Psoas muscle (tissue), 8 donors: ENCODE measurements around the gene EEF1A2. TPM values are rescaled to one million over a fixed set of nuclear protein-coding genes. Genes with fewer than 3 reads are reported as not detected.

Experiments used
- ATAC-seq, 4 donors: fragments of 200-7000 bp; cut with Tn5 transposase; one replicate each; pipeline ENCODE4 v1.9.1; 2020; ENCODE audit warnings: moderate library complexity in 3 of 4, mild to moderate bottlenecking in 2 of 4
- DNase-seq, 2 donors: peaks; one replicate each; pipeline ENCODE4 v3.0.0-alpha.2; 2020
- H3K27ac ChIP-seq: fragments of 200-600 bp; one replicate; pipeline ENCODE4 v1.8.0; 2022
- H3K27me3 ChIP-seq, 3 donors: fragments of 200-600 bp in 1 of 3; one replicate each; pipeline versions ENCODE4 v1.6.1 to v1.8.0; 2013 to 2022; ENCODE audit warnings: low read length in 2 of 3, mild to moderate bottlenecking in 2 of 3, moderate library complexity in 1 of 3; ENCODE audit not compliant: insufficient read depth in 3 of 3
- H3K36me3 ChIP-seq, 2 donors: fragments of 200-600 bp in 1 of 2; one replicate each; pipeline versions ENCODE4 v1.6.1 to v1.8.0; 2013 to 2022; ENCODE audit warnings: low read depth in 1 of 2, mild to moderate bottlenecking in 1 of 2, moderate library complexity in 1 of 2; ENCODE audit not compliant: insufficient read depth in 1 of 2
- H3K4me1 ChIP-seq: fragments of 200-600 bp; one replicate; pipeline ENCODE4 v1.8.0; 2022
- H3K4me3 ChIP-seq: fragments of 200-600 bp; one replicate; pipeline ENCODE4 v1.8.0; 2022; ENCODE audit warnings: mild to moderate bottlenecking
- H3K9me3 ChIP-seq: fragments of 200-600 bp; one replicate; pipeline ENCODE4 v1.8.0; 2022
- WGBS, 3 donors: extraction: QIAGEN DNeasy Blood & Tissue Kit; methylation state at CpG; one replicate each; pipeline versions ENCODE4 v1.1.6 to v1.1.7; 2013; 5-methylcytosine and 5-hydroxymethylcytosine counted together
- intact Hi-C, 2 donors: fragments of 100-400 bp; cut with DNase I; formaldehyde crosslinking; loops; one replicate each; pipeline versions ENCODE4 v1.11.0 to v1.14.2; 2022
- polyA plus RNA-seq, 3 donors: library from polyadenylated mRNA; stranded (reverse); fragments of 200-250 nt; gene quantifications; one replicate each; pipeline ENCODE4 v1.2.3, GENCODE V29; 2013
- total RNA-seq, 4 donors: library from RNA; stranded (reverse); fragmentation: NEBNext Ultra II Directional in 2 of 4; extraction: Animal tissue kit (Norgen Biotek cat#: 25700) in 2 of 4; gene quantifications; one replicate each; pipeline versions ENCODE4 v1.2.1 to v1.2.4, GENCODE V29; 2021 to 2023
- TF ChIP-seq, protein P1 (sequence below): fragments of 200-600 bp; IDR thresholded peaks from one replicate; pipeline ENCODE4 v1.8.0; 2022; ENCODE audit warnings: antibody characterized with exemption
- donor health status: healthy with polysubstance abuse.
- donor health status: DM: no; HTN: no; CAD: no; lungs with moderate emphysema.
- donor health status: Bipolar disorder and iron deficiency.
- donor health status: healthy.
- donor health status: DM: yes; HTN: yes; CAD: no.
- donor health status: DM: no; HTN: no; CAD: no.
- donor health status: DM: no; HTN: no; CAD: no.
- donor health status: DM: yes; HTN: yes; CAD: no.

Gene EEF1A2
- total and polyA plus RNA-seq, 7 donors = 952 to 2,126 (median 1,898) TPM

DNA sequence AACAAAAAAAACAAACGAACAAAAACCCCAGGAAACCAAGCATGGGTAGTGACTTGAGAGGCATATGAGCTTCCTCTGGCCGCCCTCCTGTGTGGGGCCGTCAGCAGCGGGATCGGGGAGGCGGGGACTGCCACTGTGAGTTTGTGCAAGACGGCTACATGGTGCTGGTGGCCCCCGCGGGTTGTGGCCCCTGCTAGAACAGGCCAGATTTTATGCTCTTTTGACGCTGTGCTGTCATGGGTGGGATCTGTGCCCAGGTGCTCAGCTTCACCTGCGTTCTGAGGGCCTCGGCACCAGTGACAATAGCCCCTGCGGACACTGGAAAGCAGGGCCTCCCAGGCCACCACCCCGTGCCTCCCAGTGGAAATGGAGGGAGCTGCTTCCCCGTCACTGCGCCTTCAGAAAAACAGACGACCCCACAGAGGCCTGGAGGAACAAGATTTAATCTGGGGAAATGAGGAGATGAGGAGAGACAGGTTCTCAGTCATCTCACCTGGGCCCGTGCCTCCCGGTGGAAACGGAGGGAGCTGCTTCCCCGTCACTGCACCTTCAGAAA is 21.7 kb downstream of the EEF1A2 start:
- Histone ChIP-seq H3K36me3 (no peaks in the 10 kb centered on the region), H3K4me3 (no peak overlapping the region), H3K27me3 (peaks cover 0 to 85% (median 29%) of the 10 kb centered on the region in 3 donors), H3K9me3 (no peaks in the 10 kb centered on the region), H3K4me1 (peaks cover 1% of the 10 kb centered on the region), H3K27ac (no peak overlapping the region)
- TF ChIP-seq, protein P1, sequence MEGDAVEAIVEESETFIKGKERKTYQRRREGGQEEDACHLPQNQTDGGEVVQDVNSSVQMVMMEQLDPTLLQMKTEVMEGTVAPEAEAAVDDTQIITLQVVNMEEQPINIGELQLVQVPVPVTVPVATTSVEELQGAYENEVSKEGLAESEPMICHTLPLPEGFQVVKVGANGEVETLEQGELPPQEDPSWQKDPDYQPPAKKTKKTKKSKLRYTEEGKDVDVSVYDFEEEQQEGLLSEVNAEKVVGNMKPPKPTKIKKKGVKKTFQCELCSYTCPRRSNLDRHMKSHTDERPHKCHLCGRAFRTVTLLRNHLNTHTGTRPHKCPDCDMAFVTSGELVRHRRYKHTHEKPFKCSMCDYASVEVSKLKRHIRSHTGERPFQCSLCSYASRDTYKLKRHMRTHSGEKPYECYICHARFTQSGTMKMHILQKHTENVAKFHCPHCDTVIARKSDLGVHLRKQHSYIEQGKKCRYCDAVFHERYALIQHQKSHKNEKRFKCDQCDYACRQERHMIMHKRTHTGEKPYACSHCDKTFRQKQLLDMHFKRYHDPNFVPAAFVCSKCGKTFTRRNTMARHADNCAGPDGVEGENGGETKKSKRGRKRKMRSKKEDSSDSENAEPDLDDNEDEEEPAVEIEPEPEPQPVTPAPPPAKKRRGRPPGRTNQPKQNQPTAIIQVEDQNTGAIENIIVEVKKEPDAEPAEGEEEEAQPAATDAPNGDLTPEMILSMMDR = no peak
- intact Hi-C loops = no loop called here
- ATAC-seq = no peak
- 34 to 42% (median 37%) methylated on average over 21 of the region's 21 CpGs for WGBS, 3 donors
- DNase-seq = no peak

DNA sequence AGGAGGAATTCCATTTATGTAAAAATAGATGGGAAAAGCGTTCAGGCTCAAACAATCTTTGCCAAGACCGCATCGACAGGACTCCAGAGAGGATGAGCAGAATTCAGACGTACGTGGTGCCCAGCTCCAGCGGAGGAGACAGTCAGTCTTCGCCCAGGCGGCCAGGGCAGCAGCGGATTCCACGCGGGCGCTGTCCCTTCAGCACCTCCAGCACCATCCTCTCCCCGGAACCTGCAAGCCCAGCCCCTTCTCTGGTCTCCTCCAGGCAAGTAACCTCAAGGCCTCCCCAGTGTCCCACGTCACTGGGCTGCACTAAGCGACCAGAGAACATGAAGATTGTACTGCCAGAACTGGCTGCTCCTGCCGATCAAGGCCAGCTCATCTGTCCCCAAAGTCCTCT is 23.7 kb downstream of the EEF1A2 start:
- WGBS, 3 donors = 5 to 8% (median 6%) methylated on average over 16 of the region's 16 CpGs
- ATAC-seq (peak in 3 of 4 donors; percentile 18 to 29 (median 19)), DNase-seq (no peak)

DNA sequence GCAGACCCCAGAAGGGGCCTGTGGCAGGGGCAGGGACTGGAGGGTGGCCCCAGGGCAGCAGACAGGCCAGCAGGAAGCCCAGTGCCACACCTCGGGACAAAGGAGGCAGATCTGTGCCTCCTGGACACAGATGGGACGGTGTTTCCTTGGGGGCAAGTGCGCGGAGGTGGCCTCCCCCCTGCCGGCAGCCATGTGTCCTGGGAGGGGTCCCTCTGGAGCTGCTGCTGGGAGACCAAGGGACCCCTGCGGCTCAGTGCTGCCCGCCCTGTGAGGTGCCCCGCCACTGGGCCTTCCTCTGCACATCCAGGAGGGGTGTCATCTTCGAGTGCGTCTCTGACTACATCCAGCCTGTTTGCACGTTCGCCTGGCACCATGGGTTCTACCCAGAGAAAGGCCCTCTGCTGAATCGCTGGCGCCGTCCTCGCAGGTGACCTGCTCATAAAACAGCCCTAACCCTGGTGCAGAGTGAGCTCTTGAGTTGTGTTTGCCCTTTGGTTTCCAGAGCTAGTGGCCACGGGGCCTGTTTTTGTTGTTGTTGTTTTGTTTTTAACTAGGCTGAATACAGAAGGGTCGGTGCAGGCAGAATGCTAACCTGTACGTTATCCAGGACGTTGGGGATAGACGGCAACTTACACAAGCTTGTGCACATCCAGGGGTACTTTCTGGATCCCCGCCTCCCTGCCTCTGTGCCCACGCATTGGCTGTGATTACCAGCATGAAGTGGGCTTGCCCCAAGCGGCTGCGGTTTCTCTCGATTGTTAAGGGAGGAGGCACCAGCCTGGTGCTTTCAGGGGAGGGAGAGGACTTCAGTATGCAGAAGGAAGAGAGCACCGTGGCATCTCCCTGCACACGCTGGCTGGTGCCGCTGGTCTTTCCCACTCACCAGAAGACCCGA is 25.1 kb downstream of the EEF1A2 start:
- no peak overlapping the region for H3K27ac ChIP-seq
- ATAC-seq (peak in 1 of 4 donors; percentile 2), DNase-seq (no peak)
- no peaks in the 10 kb centered on the region for H3K36me3 ChIP-seq
- WGBS, 3 donors = 29 to 33% (median 29%) methylated on average over 29 to 30 of the region's 30 CpGs
- intact Hi-C loops = no loop called here
- TF ChIP-seq, protein P1 = no peak
- H3K9me3 ChIP-seq = no peaks in the 10 kb centered on the region
- H3K4me3 ChIP-seq = no peak overlapping the region
- H3K4me1 ChIP-seq = peaks cover 6% of the 10 kb centered on the region
- H3K27me3 ChIP-seq = peaks cover 0 to 93% (median 37%) of the 10 kb centered on the region in 3 donors

More for the DNA sequence above, 23.7 kb downstream of the EEF1A2 start:
- TF ChIP-seq, protein P1 = no peak
- Histone ChIP-seq H3K27ac (no peak overlapping the region), H3K36me3 (no peaks in the 10 kb centered on the region), H3K27me3 (peaks cover 0 to 90% (median 37%) of the 10 kb centered on the region in 3 donors), H3K4me3 (no peak overlapping the region), H3K4me1 (peaks cover 6% of the 10 kb centered on the region), H3K9me3 (no peaks in the 10 kb centered on the region)
- intact Hi-C loops = no loop called here

DNA sequence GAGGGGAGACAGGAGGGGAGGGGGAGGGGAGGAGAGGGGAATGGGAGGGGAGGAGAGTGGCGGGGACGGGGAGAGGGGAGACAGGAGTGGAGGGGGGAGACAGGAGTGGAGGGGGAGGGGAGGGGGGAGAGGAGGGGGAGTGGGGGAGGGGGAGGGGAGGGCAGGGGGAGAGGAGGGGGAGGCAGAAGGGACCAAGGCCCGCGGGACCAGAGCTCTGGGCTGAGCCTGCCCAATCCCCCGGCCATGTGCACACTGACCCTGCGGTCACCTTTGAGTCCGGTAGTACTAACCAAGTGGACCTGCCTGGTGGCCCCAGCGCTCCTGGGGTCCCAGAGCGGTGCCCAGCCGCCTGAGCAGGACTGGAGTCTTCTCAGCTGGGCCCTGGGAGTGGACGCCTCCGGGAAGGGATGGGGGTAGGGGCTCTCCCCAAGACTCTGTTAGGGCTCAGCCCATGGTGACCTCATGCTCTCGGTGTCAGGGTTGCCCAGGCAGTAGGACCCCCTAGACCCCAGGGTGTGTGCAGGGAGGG is 26.0 kb downstream of the EEF1A2 start:
- Histone ChIP-seq H3K27ac (no peak overlapping the region), H3K36me3 (no peaks in the 10 kb centered on the region), H3K9me3 (no peaks in the 10 kb centered on the region), H3K4me1 (peaks cover 6% of the 10 kb centered on the region), H3K27me3 (peaks cover 0 to 92% (median 37%) of the 10 kb centered on the region in 3 donors), H3K4me3 (no peak overlapping the region)
- DNase-seq = no peak
- no peak for ATAC-seq
- TF ChIP-seq, protein P1 = no peak
- intact Hi-C loops = no loop called here
- 39 to 44% (median 40%) methylated on average over 11 of the region's 13 CpGs for WGBS, 3 donors
